NCI-H345 (cell line): ENCODE measurements around the gene C6orf141.

Experiments
- DNase-seq: peaks from one replicate; lab custom pipeline; 2025; lab: John Stamatoyannopoulos, UW

Gene C6orf141

GRCh38 chr6:49550492-49551077, at the start of gene C6orf141:
C6orf141 (plus strand) TSS chr6:49550668; CDS start chr6:49550793, 125 bp downstream.
- peak; percentile 64 for DNase-seq

GRCh38 chr6:49504666-49505065, 45.8 kb upstream of the C6orf141 start:
- no peak for DNase-seq

GRCh38 chr6:49506569-49507111, 43.8 kb upstream of the C6orf141 start:
- no peak for DNase-seq

- DNase-seq: no peak
These were observed 41.1 kb upstream of the C6orf141 start for GRCh38 chr6:49509342-49509741.

- no peak for DNase-seq
These were observed 37.1 kb upstream of the C6orf141 start for GRCh38 chr6:49513153-49513989.

GRCh38 chr6:49514571-49515484, 35.6 kb upstream of the C6orf141 start:
- no peak for DNase-seq

GRCh38 chr6:49515485-49516146, 34.9 kb upstream of the C6orf141 start:
- no peak for DNase-seq

- no peak for DNase-seq
These were observed 34.3 kb upstream of the C6orf141 start for GRCh38 chr6:49516147-49516505.

- no peak for DNase-seq
These were observed 32.5 kb upstream of the C6orf141 start for GRCh38 chr6:49517919-49518318.

GRCh38 chr6:49519660-49520059, 30.8 kb upstream of the C6orf141 start:
- DNase-seq: no peak

- DNase-seq: no peak
These were observed 27.5 kb upstream of the C6orf141 start for GRCh38 chr6:49522710-49523593.

GRCh38 chr6:49523901-49524300, 26.6 kb upstream of the C6orf141 start:
- no peak for DNase-seq

GRCh38 chr6:49524541-49524940, 25.9 kb upstream of the C6orf141 start:
- DNase-seq: no peak

- DNase-seq: no peak
These were observed 23.9 kb upstream of the C6orf141 start for GRCh38 chr6:49526598-49526997.

- no peak for DNase-seq
These were observed 23.1 kb upstream of the C6orf141 start for GRCh38 chr6:49527320-49527719.

- no peak for DNase-seq
These were observed 21.9 kb upstream of the C6orf141 start for GRCh38 chr6:49528571-49528970.

GRCh38 chr6:49530141-49530776, 20.2 kb upstream of the C6orf141 start:
- no peak for DNase-seq

- peak; percentile 49 for DNase-seq
These were observed 18.5 kb upstream of the C6orf141 start for GRCh38 chr6:49531774-49532569.

GRCh38 chr6:49535795-49536194, 14.7 kb upstream of the C6orf141 start:
- no peak for DNase-seq
